H1 (cell line): ENCODE data around the gene RAD51B. TPM values are rescaled to one million over a fixed set of nuclear protein-coding genes. Genes with fewer than 3 reads are reported as not detected.

Source experiments
- CTCF ChIA-PET: fragments of 300-600 bp; sonication (Branson Sonifier 250); formaldehyde crosslinking; loops from one replicate; lab custom pipeline; 2021; ENCODE audit not compliant: partially characterized antibody; lab: Charles Lee
- POLR2A ChIA-PET: fragments of 300-600 bp; sonication (Branson Sonifier 250); formaldehyde crosslinking; loops from one replicate; lab custom pipeline; 2021; ENCODE audit warnings: inconsistent platforms; ENCODE audit not compliant: partially characterized antibody; lab: Charles Lee
- DNase-seq, 2 experiments: peaks; one replicate each; pipeline versions ENCODE4 v3.0.0 to v3.0.0-alpha.2; 2010 to 2022; ENCODE audit warnings: low spot score in 2 of 2, low read depth in 1 of 2, mixed read lengths in 1 of 2
- FAIRE-seq: peaks from 2 replicates; lab custom pipeline; 2011; peaks lifted over from hg19 to GRCh38; lab: Jason Lieb, UNC
- H2AFZ ChIP-seq: 2 replicates; pipeline ENCODE4 v1.8.1; 2012; ENCODE audit warnings: low read length, inconsistent platforms
- H2AK5ac ChIP-seq: 2 replicates; pipeline ENCODE4 v1.6.1; 2013; ENCODE audit warnings: low read depth, low read length
- H2BK120ac ChIP-seq: replicated peaks from 2 replicates; pipeline ENCODE3; 2013; ENCODE audit warnings: low read depth, low read length, inconsistent platforms
- H2BK12ac ChIP-seq: 2 replicates; pipeline ENCODE4 v1.6.1; 2013; ENCODE audit warnings: low read depth, low read length
- H2BK15ac ChIP-seq: 2 replicates; pipeline ENCODE4 v1.6.1; 2013; ENCODE audit warnings: low read length
- H2BK20ac ChIP-seq: 2 replicates; pipeline ENCODE4 v1.6.1; 2013; ENCODE audit warnings: low read length
- H2BK5ac ChIP-seq: 2 replicates; pipeline ENCODE4 v1.6.1; 2013; ENCODE audit warnings: low read depth, low read length
- H3K14ac ChIP-seq: 2 replicates; pipeline ENCODE4 v1.6.1; 2013; ENCODE audit warnings: inconsistent platforms; ENCODE audit not compliant: insufficient read length
- H3K18ac ChIP-seq: 2 replicates; pipeline ENCODE4 v1.6.1; 2013; ENCODE audit warnings: low read length; ENCODE audit errors: extremely low read depth
- H3K23ac ChIP-seq: 2 replicates; pipeline ENCODE4 v1.6.1; 2013; ENCODE audit warnings: inconsistent platforms; ENCODE audit not compliant: insufficient read length
- H3K23me2 ChIP-seq: 2 replicates; pipeline ENCODE4 v1.6.1; 2013; ENCODE audit warnings: low read depth, low read length
- H3K27ac ChIP-seq: 2 replicates; pipeline ENCODE4 v1.6.1; 2011; ENCODE audit warnings: low read depth, low read length, inconsistent platforms
- H3K27me3 ChIP-seq, 4 experiments: replicated peaks in 1 of 4; 1 replicate in 1 of 4; 2 replicates in 3 of 4; pipeline versions ENCODE4 v1.6.1 to v1.8.1; 2011 to 2013; ENCODE audit warnings: low read length in 3 of 4, mild to moderate bottlenecking in 3 of 4, inconsistent platforms in 2 of 4, mixed read lengths in 2 of 4, moderate library complexity in 1 of 4; ENCODE audit not compliant: control insufficient read depth in 3 of 4, insufficient read depth in 3 of 4; ENCODE audit errors: extremely low read depth in 1 of 4
- H3K36me3 ChIP-seq, 4 experiments: 2 replicates each; pipeline versions ENCODE4 v1.6.1 to v1.8.1; 2011 to 2013; ENCODE audit warnings: mild to moderate bottlenecking in 4 of 4, low read length in 3 of 4, moderate library complexity in 2 of 4, control low read depth in 1 of 4, inconsistent platforms in 1 of 4; ENCODE audit not compliant: insufficient read depth in 4 of 4, control insufficient read depth in 2 of 4
- H3K4ac ChIP-seq: replicated peaks from 2 replicates; pipeline ENCODE3; 2013; ENCODE audit warnings: low read length, low read depth, mixed read lengths, inconsistent platforms; ENCODE audit not compliant: insufficient read length
- H3K4me1 ChIP-seq, 4 experiments: replicated peaks in 1 of 4; 1 replicate in 1 of 4; 2 replicates in 3 of 4; pipeline versions ENCODE4 v1.6.1 to v1.8.1; 2011 to 2013; ENCODE audit warnings: low read length in 3 of 4, inconsistent platforms in 2 of 4, mixed read lengths in 1 of 4; ENCODE audit not compliant: insufficient read depth in 4 of 4, control insufficient read depth in 3 of 4
- H3K4me2 ChIP-seq, 2 experiments: 2 replicates each; pipeline versions ENCODE4 v1.6.1 to v1.8.1; 2011 to 2013; ENCODE audit warnings: low read depth in 2 of 2, low read length in 2 of 2, control low read depth in 1 of 2, inconsistent platforms in 1 of 2, mild to moderate bottlenecking in 1 of 2; ENCODE audit not compliant: insufficient read depth in 1 of 2
- H3K4me3 ChIP-seq, 4 experiments: fragments of 200-600, 300-600 bp in 1 of 4; sonication (generic), shearing (Covaris generic), sonication (Bioruptor Twin) in 1 of 4; 2 replicates each; pipeline versions ENCODE4 v1.5.1 to v1.8.1; 2011 to 2016; ENCODE audit warnings: low read length in 4 of 4, low read depth in 3 of 4, control low read depth in 2 of 4, inconsistent platforms in 2 of 4, mild to moderate bottlenecking in 2 of 4, mixed read lengths in 1 of 4, moderate library complexity in 1 of 4; ENCODE audit not compliant: insufficient read depth in 2 of 4; ENCODE audit errors: extremely low read depth in 1 of 4
- H3K56ac ChIP-seq: replicated peaks from 2 replicates; pipeline ENCODE3; 2013; ENCODE audit warnings: low read depth, mild to moderate bottlenecking, mixed read lengths, low read length, inconsistent platforms; ENCODE audit not compliant: insufficient read length
- H3K79me1 ChIP-seq: 2 replicates; pipeline ENCODE4 v1.6.1; 2013; ENCODE audit warnings: low read depth, low read length, control low read depth
- H3K79me2 ChIP-seq, 2 experiments: 2 replicates each; pipeline versions ENCODE4 v1.6.1 to v1.8.1; 2012 to 2013; ENCODE audit warnings: low read length in 2 of 2, mild to moderate bottlenecking in 2 of 2, inconsistent platforms in 1 of 2; ENCODE audit not compliant: insufficient read depth in 2 of 2, control insufficient read depth in 1 of 2
- H3K9ac ChIP-seq, 4 experiments: replicated peaks in 1 of 4; 1 replicate in 1 of 4; 2 replicates in 3 of 4; pipeline versions ENCODE4 v1.6.1 to v1.8.1; 2011 to 2013; ENCODE audit warnings: low read depth in 3 of 4, low read length in 3 of 4, control low read depth in 2 of 4, mild to moderate bottlenecking in 2 of 4, moderate library complexity in 2 of 4, inconsistent platforms in 1 of 4; ENCODE audit errors: extremely low read depth in 1 of 4
- H3K9me3 ChIP-seq, 2 experiments: 2 replicates each; pipeline versions ENCODE4 v1.6.1 to v1.8.1; 2012 to 2013; ENCODE audit warnings: mild to moderate bottlenecking in 2 of 2, moderate library complexity in 2 of 2, control low read depth in 1 of 2, inconsistent platforms in 1 of 2, low read depth in 1 of 2, low read length in 1 of 2, mixed read lengths in 1 of 2; ENCODE audit not compliant: insufficient read depth in 2 of 2
- H4K20me1 ChIP-seq, 2 experiments: replicated peaks in 1 of 2; 2 replicates each; pipeline versions ENCODE3 to v1.8.1; 2011 to 2013; ENCODE audit warnings: inconsistent platforms in 2 of 2, low read length in 2 of 2, mild to moderate bottlenecking in 1 of 2; ENCODE audit not compliant: insufficient read depth in 2 of 2, control insufficient read depth in 1 of 2
- H4K5ac ChIP-seq: 2 replicates; pipeline ENCODE4 v1.6.1; 2013; ENCODE audit warnings: low read length, low read depth, mixed read lengths, inconsistent platforms; ENCODE audit not compliant: insufficient read length
- H4K8ac ChIP-seq: 2 replicates; pipeline ENCODE4 v1.8.0; 2013; ENCODE audit warnings: mild to moderate bottlenecking, moderate library complexity, low read length, inconsistent platforms; ENCODE audit not compliant: insufficient read depth; ENCODE audit errors: extremely low read depth
- H4K91ac ChIP-seq: replicated peaks from 2 replicates; pipeline ENCODE3; 2013; ENCODE audit warnings: low read length, mixed read lengths, inconsistent platforms; ENCODE audit not compliant: insufficient read length
- KDM4A ChIP-seq: IDR thresholded peaks from one replicate; pipeline ENCODE4 v1.7.1; 2012; ENCODE audit warnings: low read depth, mild to moderate bottlenecking, moderate library complexity, low read length, inconsistent platforms; ENCODE audit not compliant: severe bottlenecking
- WGBS, 2 experiments: shearing (Covaris generic) in 1 of 2; methylation state at CpG; one replicate each; pipeline versions ENCODE4 v1.1.6 to v1.1.7; 2013 to 2015; ENCODE audit warnings: low lambda C conversion rate in 2 of 2, mixed read lengths in 2 of 2, inconsistent platforms in 1 of 2, low coverage in 1 of 2, missing lambda C conversion rate in 1 of 2; ENCODE audit not compliant: insufficient replicate concordance in 2 of 2, insufficient coverage in 1 of 2, insufficient read length in 1 of 2; ENCODE audit errors: extremely low coverage in 1 of 2, missing lambda C conversion rate in 1 of 2; 5-methylcytosine and 5-hydroxymethylcytosine counted together
- polyA plus RNA-seq, 7 experiments: library from polyadenylated mRNA; depleted of rRNA in 3 of 7; stranded (reverse) in 5 of 7; unstranded in 2 of 7; fragments of >200 nt in 5 of 7; fragments of 200-250 nt in 2 of 7; gene quantifications; 1 replicate in 5 of 7; 2 replicates in 1 of 7; 4 replicates in 1 of 7; pipeline versions ENCODE4 v1.2.1 to v1.2.3, GENCODE V29; 2011 to 2013; ENCODE audit warnings: missing spikeins in 2 of 7, mixed read lengths in 2 of 7
- total RNA-seq: library from RNA; stranded (reverse); fragmentation: NEBNext Ultra II Directional; extraction: Animal tissue kit (Norgen Biotek cat#: 25700); gene quantifications from 2 replicates; pipeline ENCODE4 v1.2.1, GENCODE V29; 2021

Gene RAD51B
- total and polyA plus RNA-seq, 2 of the 8 experiments (the other 6 are each of a cell fraction or from before 2014, with no cell fraction given), result 3.9 to 14.9 TPM

- no peak overlapping the region for H4K91ac ChIP-seq
- no peak overlapping the region for H2AK5ac ChIP-seq
- no peaks in the 10 kb centered on the region for H4K20me1 ChIP-seq
- no peak overlapping the region for H2AFZ ChIP-seq
- no peak overlapping the region for H2BK120ac ChIP-seq
- H3K56ac ChIP-seq, result no peak overlapping the region
- no peak overlapping the region for H3K4me3 ChIP-seq
- H3K9me3 ChIP-seq, result no peaks in the 10 kb centered on the region
- POLR2A ChIA-PET, result interaction anchor here (0.7 kb wide), 1 partner anchor 28 kb away, joined by 3 read pairs; no protein-coding TSS in a partner anchor
- no peaks in the 10 kb centered on the region for H3K79me2 ChIP-seq
- CTCF ChIA-PET, result no interaction called here
- 90% methylated on average over 1 of the region's 1 CpG; no CpG with 5 or more reads in 1 of the 2 experiments for WGBS, 2 experiments
- no peak for DNase-seq
- no peak overlapping the region for H2BK20ac ChIP-seq
- no peak for TF ChIP-seq KDM4A
- TF ChIP-seq, all 59 proteins: peak for 0
- Histone ChIP-seq H4K5ac (no peak overlapping the region), H3K18ac (no peak overlapping the region), H3K23ac (no peak overlapping the region), H3K4me1 (no peaks in the 10 kb centered on the region), H3K23me2 (no peaks in the 10 kb centered on the region), H3K27me3 (no peaks in the 10 kb centered on the region), H2BK5ac (no peak overlapping the region), H4K8ac (no peak overlapping the region), H3K36me3 (no peaks in the 10 kb centered on the region), H3K9ac (no peak overlapping the region), H2BK12ac (no peak overlapping the region), H2BK15ac (no peak overlapping the region), H3K27ac (no peak overlapping the region), H3K4ac (no peak overlapping the region), H3K14ac (no peak overlapping the region), H3K79me1 (no peaks in the 10 kb centered on the region), H3K4me2 (no peak overlapping the region)
- no peak for FAIRE-seq
These were observed 353.0 kb downstream of the RAD51B start for GRCh38 chr14:68172627-68173026.
